Uterus (tissue), 4 donors: Measurements from ENCODE around the gene MMP7. TPM values are rescaled to one million over a fixed set of nuclear protein-coding genes. Genes with fewer than 3 reads are reported as not detected.

Experiments
- DNase-seq, 2 donors: peaks; one replicate each; pipeline ENCODE4 v3.0.0-alpha.2; 2019 to 2020
- H3K27ac ChIP-seq, 2 donors: fragments of 200-600 bp; sonication (generic); 1 replicate in 1 of 2; 2 replicates in 1 of 2; pipeline ENCODE4 v1.5.1; 2016 to 2018
- H3K27me3 ChIP-seq, 2 donors: fragments of 200-600 bp; sonication (generic); one replicate each; pipeline ENCODE4 v1.5.1; 2018 to 2019; ENCODE audit warnings: control low read depth in 1 of 2
- H3K36me3 ChIP-seq, 2 donors: fragments of 200-600 bp; sonication (generic); one replicate each; pipeline ENCODE4 v1.5.1; 2019; ENCODE audit warnings: control low read depth in 1 of 2
- H3K4me1 ChIP-seq, 2 donors: fragments of 200-600 bp; sonication (generic); one replicate each; pipeline ENCODE4 v1.5.1; 2018 to 2019; ENCODE audit warnings: control low read depth in 1 of 2
- H3K4me3 ChIP-seq, 2 donors: fragments of 200-600 bp; sonication (generic); 1 replicate in 1 of 2; 2 replicates in 1 of 2; pipeline ENCODE4 v1.5.1; 2018 to 2019; ENCODE audit warnings: mild to moderate bottlenecking in 1 of 2
- H3K9me3 ChIP-seq, 2 donors: fragments of 200-600 bp; sonication (generic); one replicate each; pipeline ENCODE4 v1.5.1; 2019; ENCODE audit warnings: control low read depth in 1 of 2
- POLR2A ChIP-seq, 2 donors: fragments of 450-650 bp; IDR thresholded peaks; one replicate each; pipeline ENCODE4 v1.6.1; 2016; ENCODE audit warnings: antibody characterized with exemption in 2 of 2, mild to moderate bottlenecking in 1 of 2, moderate library complexity in 1 of 2
- intact Hi-C: fragments of 100-400 bp; cut with DNase I; formaldehyde crosslinking; loops from one replicate; pipeline ENCODE4 v1.15.1; 2023; ENCODE audit warnings: low total_unique reads
- total RNA-seq, 4 donors: library from RNA; depleted of rRNA in 3 of 4; stranded (reverse); fragments of >200 nt in 3 of 4; gene quantifications; one replicate each; pipeline versions ENCODE4 v1.1.0 to v1.2.4, GENCODE V29; 2014 to 2023
- TF ChIP-seq, protein P1 (sequence below), 4 experiments: fragments of 200-600 bp in 2 of 4; fragments of 450-650 bp in 2 of 4; sonication (generic) in 2 of 4; IDR thresholded peaks; one replicate each; pipeline ENCODE4 v1.5.1; 2016 to 2019; ENCODE audit warnings: antibody characterized with exemption in 4 of 4, mild to moderate bottlenecking in 2 of 4, moderate library complexity in 1 of 4
- donor health status: DM: yes; HTN: yes; CAD: no.

MMP7 gene
- total RNA-seq, 4 donors from 2014 or later = 7.2 to 40.5 (median 14.6) TPM

DNA sequence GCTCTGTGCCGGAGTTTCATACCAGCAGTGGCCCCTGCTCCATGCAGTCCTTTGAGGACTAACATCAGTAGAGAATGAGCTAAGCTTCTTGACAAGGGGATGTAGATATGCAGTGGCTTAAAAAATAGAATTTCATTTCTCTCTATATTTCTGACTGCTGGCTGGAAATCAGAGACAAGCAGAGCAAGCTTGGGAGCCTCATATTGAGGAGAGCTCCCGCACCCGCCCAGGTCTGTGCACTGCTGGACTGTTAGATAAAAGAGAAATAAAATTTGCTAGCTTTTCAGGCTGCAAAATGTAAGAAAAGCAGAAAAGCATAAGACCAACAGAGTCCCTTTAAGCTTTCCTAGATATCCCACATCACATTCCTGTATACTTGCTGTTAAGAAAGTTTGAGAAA lies 31.4 kb downstream of the MMP7 start:
- H3K27me3 ChIP-seq = no peaks in the 10 kb centered on the region
- intact Hi-C loops = loop anchor here (5.0 kb wide), 1 partner anchor 147 kb away; no protein-coding TSS in a partner anchor
- no peak for TF ChIP-seq POLR2A (IDR thresholded peaks at IDR 0.05)
- TF ChIP-seq, protein P1, sequence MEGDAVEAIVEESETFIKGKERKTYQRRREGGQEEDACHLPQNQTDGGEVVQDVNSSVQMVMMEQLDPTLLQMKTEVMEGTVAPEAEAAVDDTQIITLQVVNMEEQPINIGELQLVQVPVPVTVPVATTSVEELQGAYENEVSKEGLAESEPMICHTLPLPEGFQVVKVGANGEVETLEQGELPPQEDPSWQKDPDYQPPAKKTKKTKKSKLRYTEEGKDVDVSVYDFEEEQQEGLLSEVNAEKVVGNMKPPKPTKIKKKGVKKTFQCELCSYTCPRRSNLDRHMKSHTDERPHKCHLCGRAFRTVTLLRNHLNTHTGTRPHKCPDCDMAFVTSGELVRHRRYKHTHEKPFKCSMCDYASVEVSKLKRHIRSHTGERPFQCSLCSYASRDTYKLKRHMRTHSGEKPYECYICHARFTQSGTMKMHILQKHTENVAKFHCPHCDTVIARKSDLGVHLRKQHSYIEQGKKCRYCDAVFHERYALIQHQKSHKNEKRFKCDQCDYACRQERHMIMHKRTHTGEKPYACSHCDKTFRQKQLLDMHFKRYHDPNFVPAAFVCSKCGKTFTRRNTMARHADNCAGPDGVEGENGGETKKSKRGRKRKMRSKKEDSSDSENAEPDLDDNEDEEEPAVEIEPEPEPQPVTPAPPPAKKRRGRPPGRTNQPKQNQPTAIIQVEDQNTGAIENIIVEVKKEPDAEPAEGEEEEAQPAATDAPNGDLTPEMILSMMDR (IDR thresholded peaks at IDR 0.05) = no peak
- no peaks in the 10 kb centered on the region for H3K36me3 ChIP-seq
- H3K27ac ChIP-seq = peak overlapping the region; percentile 64 to 87
- peaks cover 0 to 6% of the 10 kb centered on the region in 2 donors for H3K4me1 ChIP-seq
- H3K9me3 ChIP-seq = no peaks in the 10 kb centered on the region
- H3K4me3 ChIP-seq = no peak overlapping the region
- no peak for DNase-seq

DNA sequence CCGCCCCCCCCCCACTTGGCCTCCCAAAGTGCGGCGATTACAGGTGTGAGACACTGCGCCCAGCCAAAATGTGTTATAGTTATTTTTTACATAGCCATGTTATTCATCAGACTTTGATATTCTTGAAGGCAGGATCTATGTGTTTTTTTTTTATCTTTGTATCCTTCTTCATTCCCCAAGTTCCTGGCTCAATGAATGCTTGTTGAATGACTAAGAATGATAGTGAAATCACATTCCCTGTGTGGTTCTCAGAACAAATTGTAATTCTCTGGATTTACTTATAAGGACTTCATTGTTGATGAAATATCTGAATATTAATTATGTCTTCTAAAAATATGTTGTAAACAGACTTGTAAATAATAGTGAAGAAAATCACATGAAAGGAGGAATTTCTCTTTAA lies 33.5 kb downstream of the MMP7 start:
- Histone ChIP-seq H3K36me3 (no peaks in the 10 kb centered on the region), H3K27me3 (no peaks in the 10 kb centered on the region), H3K4me1 (peaks cover 0 to 6% of the 10 kb centered on the region in 2 donors), H3K27ac (peak overlapping the region; percentile 47 to 87), H3K9me3 (no peaks in the 10 kb centered on the region), H3K4me3 (no peak overlapping the region)
- TF ChIP-seq POLR2A (IDR thresholded peaks at IDR 0.05) = no peak
- TF ChIP-seq, protein P1 (IDR thresholded peaks at IDR 0.05) = no peak
- intact Hi-C loops = loop anchor here (5.0 kb wide), 1 partner anchor 145 kb away; no protein-coding TSS in a partner anchor
- no peak for DNase-seq

DNA sequence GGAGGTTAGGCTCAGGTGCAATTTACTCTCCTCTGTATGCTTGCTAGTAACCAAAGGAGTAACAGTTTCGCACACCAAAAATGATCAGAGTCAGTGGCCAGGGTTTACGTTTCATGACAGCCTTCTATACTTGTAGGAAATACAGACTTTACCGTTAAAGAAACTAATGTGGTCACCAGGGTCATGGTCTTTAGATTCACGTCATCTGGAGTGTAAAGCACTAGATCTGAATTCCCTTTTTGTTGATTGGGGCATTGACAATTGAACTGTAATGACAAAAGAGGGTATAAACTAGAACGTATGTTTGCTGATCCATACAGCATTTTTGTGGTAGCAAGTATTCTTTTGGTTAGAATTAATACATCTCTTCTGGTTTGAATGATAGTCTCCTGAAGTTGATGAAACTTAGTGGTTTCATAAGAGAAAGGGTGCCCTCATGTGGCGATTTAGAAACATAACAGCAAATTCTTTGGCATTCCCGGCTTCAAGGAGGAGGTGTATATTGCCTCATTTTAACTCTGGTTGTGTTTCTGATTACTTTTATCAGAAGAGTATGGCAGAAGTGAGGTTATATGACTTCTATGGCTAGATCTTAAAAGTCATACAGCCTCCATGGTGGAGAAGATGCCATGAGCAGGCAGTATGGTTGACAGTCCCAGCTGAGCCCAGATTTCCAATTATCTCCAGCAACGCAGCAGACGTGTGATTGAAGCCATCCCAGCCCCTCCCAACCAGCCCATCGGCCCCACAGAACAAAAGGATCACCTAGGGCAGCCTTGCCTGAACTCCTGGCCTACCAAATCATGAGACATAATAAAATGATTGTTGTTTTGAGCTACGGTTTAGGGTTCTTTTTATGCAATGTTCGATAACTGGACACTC lies 35.1 kb downstream of the MMP7 start:
- H3K9me3 ChIP-seq = no peaks in the 10 kb centered on the region
- no peak overlapping the region for H3K4me3 ChIP-seq
- no peak for TF ChIP-seq POLR2A (IDR thresholded peaks at IDR 0.05)
- TF ChIP-seq, protein P1 (IDR thresholded peaks at IDR 0.05) = peak; percentile 67 to 83 (median 77)
- no peaks in the 10 kb centered on the region for H3K27me3 ChIP-seq
- H3K4me1 ChIP-seq = peaks cover 0 to 6% of the 10 kb centered on the region in 2 donors
- intact Hi-C loops = loop anchor here (5.0 kb wide), 1 partner anchor 143 kb away; no protein-coding TSS in a partner anchor
- peak overlapping the region; percentile 36 to 87 for H3K27ac ChIP-seq
- DNase-seq = peak; percentile 37 to 59
- H3K36me3 ChIP-seq = no peaks in the 10 kb centered on the region

DNA sequence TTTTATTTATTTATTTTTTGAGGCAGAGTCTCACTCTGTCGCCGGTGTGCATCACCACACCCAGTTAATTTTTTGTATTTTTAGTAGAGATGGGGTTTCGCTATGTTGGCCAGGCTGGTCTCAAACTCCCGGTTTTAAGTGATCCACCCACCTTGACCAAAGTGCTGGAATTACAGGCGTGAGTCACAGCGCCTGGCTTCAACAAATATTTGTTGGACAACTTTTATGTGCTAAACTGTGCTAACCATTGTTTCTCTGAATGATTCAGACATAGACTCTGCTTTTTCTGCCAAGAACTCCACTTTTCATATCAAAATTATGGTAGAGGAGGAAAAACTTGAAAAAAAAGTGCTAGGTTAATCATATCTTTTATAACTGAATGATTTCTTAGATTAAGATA lies 36.3 kb downstream of the MMP7 start:
- H3K9me3 ChIP-seq = no peaks in the 10 kb centered on the region
- H3K4me1 ChIP-seq = peaks cover 0 to 6% of the 10 kb centered on the region in 2 donors
- no peaks in the 10 kb centered on the region for H3K36me3 ChIP-seq
- TF ChIP-seq, protein P1 (IDR thresholded peaks at IDR 0.05) = no peak
- TF ChIP-seq POLR2A (IDR thresholded peaks at IDR 0.05) = no peak
- H3K4me3 ChIP-seq = no peak overlapping the region
- peak overlapping the region in 1 of 2 donors; percentile 87 for H3K27ac ChIP-seq
- DNase-seq = no peak
- H3K27me3 ChIP-seq = no peaks in the 10 kb centered on the region
- intact Hi-C loops = no loop called here

DNA sequence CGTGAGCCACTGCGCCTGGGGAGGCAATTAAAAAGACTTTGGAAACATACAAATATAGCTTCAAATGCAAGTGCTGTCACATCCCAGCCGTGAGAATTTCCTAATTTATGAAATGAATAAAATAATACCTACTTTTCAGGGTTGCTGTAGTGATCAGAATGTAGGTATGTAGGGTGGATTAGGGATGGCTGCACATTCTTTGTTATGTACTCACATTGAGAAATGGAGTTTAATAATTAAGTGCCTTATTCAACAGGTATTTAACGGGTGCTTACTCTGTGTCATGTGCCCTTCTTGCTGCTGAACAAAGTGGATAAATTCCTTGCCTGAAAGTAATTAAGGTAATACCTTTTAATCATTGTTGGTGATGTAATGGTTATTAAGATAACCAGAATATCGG lies 37.0 kb downstream of the MMP7 start:
- Histone ChIP-seq H3K9me3 (no peaks in the 10 kb centered on the region), H3K4me3 (no peak overlapping the region), H3K4me1 (peaks cover 0 to 6% of the 10 kb centered on the region in 2 donors), H3K36me3 (no peaks in the 10 kb centered on the region), H3K27me3 (no peaks in the 10 kb centered on the region), H3K27ac (peak overlapping the region in 1 of 2 donors; percentile 87)
- intact Hi-C loops = no loop called here
- no peak for TF ChIP-seq POLR2A (IDR thresholded peaks at IDR 0.05)
- TF ChIP-seq, protein P1 (IDR thresholded peaks at IDR 0.05) = no peak
- no peak for DNase-seq
